ENCODE results near the gene PTCH1. TPM values are rescaled to one million over a fixed set of nuclear protein-coding genes. Genes with fewer than 3 reads are reported as not detected.

PTCH1 gene
- total and polyA plus RNA-seq, 7 donors = 0.81 to 7.5 (median 3.5) TPM

DNA sequence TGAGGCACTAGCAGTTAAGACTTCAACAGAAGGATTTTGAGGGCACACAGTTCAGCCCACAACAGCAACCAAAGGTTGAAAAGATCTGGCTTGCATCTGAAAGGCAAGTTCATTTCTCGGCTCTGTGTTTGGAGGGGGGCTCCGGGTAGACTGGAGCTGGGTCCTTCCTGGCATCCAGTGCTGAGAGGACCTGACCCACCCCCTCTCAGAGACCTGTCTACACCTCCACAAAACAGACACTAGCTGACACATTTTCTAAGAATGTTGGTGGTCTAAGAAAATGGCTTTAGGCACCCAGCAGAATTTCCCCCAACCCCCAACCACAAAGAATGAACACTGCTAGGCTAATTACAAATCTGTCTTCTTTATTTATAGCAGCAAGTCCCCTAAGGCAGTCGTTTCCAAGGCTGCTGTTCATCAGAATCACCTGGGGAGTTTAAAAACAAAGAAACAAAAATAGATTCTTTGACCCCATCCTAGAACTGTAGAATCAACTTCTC is 6.2 kb upstream of the PTCH1 start:
- Histone ChIP-seq H3K27me3 (ENCODE audit: insufficient read depth in 3 of 3, low read length in 2 of 3) (peaks cover 0 to 17% (median 2%) of the 10 kb centered on the region in 3 donors), H3K9me3 (no peaks in the 10 kb centered on the region), H3K36me3 (ENCODE audit: insufficient read depth in 1 of 2, low read depth in 1 of 2) (no peaks in the 10 kb centered on the region), H3K27ac (no peak overlapping the region), H3K4me1 (no peaks in the 10 kb centered on the region), H3K4me3 (no peak overlapping the region)
- intact Hi-C loops (cut with DNase I) = no loop called here
- ATAC-seq = no peak
- WGBS, 3 donors = 45 to 58% (median 52%) methylated on average over 3 of the region's 3 CpGs
- DNase-seq = no peak
- TF ChIP-seq, protein P1, sequence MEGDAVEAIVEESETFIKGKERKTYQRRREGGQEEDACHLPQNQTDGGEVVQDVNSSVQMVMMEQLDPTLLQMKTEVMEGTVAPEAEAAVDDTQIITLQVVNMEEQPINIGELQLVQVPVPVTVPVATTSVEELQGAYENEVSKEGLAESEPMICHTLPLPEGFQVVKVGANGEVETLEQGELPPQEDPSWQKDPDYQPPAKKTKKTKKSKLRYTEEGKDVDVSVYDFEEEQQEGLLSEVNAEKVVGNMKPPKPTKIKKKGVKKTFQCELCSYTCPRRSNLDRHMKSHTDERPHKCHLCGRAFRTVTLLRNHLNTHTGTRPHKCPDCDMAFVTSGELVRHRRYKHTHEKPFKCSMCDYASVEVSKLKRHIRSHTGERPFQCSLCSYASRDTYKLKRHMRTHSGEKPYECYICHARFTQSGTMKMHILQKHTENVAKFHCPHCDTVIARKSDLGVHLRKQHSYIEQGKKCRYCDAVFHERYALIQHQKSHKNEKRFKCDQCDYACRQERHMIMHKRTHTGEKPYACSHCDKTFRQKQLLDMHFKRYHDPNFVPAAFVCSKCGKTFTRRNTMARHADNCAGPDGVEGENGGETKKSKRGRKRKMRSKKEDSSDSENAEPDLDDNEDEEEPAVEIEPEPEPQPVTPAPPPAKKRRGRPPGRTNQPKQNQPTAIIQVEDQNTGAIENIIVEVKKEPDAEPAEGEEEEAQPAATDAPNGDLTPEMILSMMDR (IDR thresholded peaks at IDR 0.05) = no peak

DNA sequence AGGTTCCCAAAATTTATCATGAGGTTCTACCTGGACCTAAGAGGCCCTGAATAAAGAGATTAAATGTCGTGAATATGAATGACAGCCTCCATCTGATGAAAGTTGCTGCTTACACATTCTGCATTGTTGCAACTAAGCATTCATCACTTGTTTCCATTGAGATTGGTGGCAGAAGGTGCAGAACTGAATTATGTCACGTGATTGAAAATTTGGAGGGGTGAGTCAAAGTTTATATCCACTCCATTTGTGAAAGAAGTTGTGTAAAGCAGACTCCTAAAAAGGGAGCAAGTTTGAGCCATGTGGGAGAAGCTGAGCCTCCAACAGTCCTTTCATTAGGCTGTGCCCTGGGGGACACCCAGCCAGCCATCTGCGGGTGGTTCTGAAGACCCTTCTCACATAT is 4.9 kb upstream of the PTCH1 start:
- DNase-seq (no peak), ATAC-seq (no peak)
- Histone ChIP-seq H3K4me1 (no peaks in the 10 kb centered on the region), H3K27me3 (ENCODE audit: insufficient read depth in 3 of 3, low read length in 2 of 3) (peaks cover 0 to 17% (median 0%) of the 10 kb centered on the region in 3 donors), H3K27ac (no peak overlapping the region), H3K4me3 (no peak overlapping the region), H3K36me3 (ENCODE audit: insufficient read depth in 1 of 2, low read depth in 1 of 2) (no peaks in the 10 kb centered on the region), H3K9me3 (no peaks in the 10 kb centered on the region)
- intact Hi-C loops (cut with DNase I) = no loop called here
- WGBS, 3 donors = 83 to 92% (median 87%) methylated on average over 3 of the region's 3 CpGs
- TF ChIP-seq, protein P1 (IDR thresholded peaks at IDR 0.05) = no peak

DNA sequence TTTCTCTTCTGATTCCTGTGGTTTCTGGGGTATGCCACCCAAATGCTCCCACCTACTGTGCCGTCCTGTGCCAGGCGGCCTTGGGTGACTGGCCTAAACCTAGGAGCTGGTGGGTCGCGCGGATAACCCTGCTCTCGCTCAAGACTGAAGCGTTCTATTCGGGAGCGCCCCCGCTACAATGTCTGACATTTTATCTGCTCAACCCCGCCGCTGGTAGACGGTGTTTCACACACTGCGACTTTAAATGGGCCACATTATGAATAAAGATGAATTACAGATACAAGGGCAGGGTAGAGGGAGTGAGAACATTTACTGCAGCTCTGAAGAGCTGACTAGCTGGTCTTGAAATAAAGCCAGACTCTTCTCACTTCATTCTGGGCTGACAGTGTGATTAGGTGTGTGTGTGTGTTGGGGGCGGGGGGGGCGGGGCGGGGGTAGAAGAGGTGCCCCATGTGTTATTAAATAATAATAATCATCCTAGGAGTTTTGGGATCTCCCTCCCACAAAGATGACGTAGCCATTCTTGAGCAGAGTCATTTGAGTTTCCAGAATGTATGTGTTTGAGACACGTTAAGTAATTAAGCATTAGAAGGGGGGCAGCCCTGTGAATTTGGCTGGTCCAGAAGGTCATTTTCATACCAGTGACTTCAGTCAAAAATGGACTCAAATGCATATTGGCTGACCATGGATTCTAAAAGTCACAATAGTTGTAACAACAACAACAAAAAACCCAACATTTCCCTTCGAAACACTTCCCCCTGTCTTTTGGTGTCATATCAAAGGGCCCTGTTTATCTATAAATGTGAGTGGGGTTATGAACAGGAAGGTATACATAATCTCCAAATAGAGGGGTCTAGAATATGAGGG is 1.0 kb upstream of the PTCH1 start:
- ATAC-seq (no peak), DNase-seq (no peak)
- no peak overlapping the region for H3K27ac ChIP-seq
- 67 to 79% (median 78%) methylated on average over 20 of the region's 20 CpGs for WGBS, 3 donors
- no peaks in the 10 kb centered on the region for H3K9me3 ChIP-seq
- TF ChIP-seq, protein P1 (IDR thresholded peaks at IDR 0.05) = no peak
- H3K36me3 ChIP-seq (ENCODE audit: insufficient read depth in 1 of 2, low read depth in 1 of 2) = no peaks in the 10 kb centered on the region
- H3K4me1 ChIP-seq = peaks cover 6% of the 10 kb centered on the region
- intact Hi-C loops (cut with DNase I) = loop anchor here in 1 of 2 donors (10.0 kb wide), 1 partner anchor 203 kb away; the partner anchor contains the start of gene FANCC
- peaks cover 0 to 17% (median 5%) of the 10 kb centered on the region in 3 donors for H3K27me3 ChIP-seq (ENCODE audit: insufficient read depth in 3 of 3, low read length in 2 of 3)
- no peak overlapping the region for H3K4me3 ChIP-seq

DNA sequence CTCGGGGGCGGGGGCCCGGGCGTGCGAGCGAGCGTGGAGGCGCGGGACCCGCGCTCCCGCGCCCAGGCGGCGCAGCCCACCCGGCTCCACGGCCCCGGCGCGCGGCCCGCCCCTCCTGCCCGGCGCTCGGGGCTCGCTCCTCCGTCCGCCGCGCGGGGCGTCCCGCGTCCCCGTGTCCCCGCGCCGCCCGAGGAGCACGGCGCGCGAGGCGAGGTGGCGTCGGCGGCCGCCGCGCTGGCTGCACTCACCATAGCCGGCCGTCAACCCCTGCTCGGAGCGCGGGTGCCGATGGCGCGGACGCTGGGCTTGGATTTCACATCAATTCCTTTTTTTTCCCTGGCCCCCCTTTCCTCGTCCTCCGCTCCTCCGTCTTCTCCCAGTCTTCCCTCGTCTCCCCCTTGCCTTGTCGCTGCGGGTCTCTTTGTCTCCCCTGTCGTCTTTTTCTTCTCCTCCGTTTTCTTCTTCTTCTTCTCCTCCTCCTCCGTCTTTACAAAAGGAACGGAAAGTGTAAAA is 494 bp downstream of the PTCH1 start:
- ATAC-seq = peak in 3 of 4 donors; percentile 38 to 66 (median 46)

More for the DNA sequence above, 494 bp downstream of the PTCH1 start:
- Histone ChIP-seq H3K36me3 (ENCODE audit: insufficient read depth in 1 of 2, low read depth in 1 of 2) (no peaks in the 10 kb centered on the region), H3K4me1 (peaks cover 6% of the 10 kb centered on the region), H3K27ac (no peak overlapping the region), H3K27me3 (ENCODE audit: insufficient read depth in 3 of 3, low read length in 2 of 3) (peaks cover 0 to 17% (median 5%) of the 10 kb centered on the region in 3 donors), H3K4me3 (peak overlapping the region; percentile 67), H3K9me3 (no peaks in the 10 kb centered on the region)
- TF ChIP-seq, protein P1 (IDR thresholded peaks at IDR 0.05) = no peak
- intact Hi-C loops (cut with DNase I) = loop anchor here in 1 of 2 donors (10.0 kb wide), 1 partner anchor 201 kb away; the partner anchor contains the start of gene FANCC
- 0 to 1% (median 1%) methylated on average over 19 to 69 of the region's 69 CpGs for WGBS, 3 donors
- peak in 1 of 2 donors; percentile 31 for DNase-seq
